DLD1 (cell line): ENCODE results near the gene PKHD1.
"Not testable (repeated sequence)": the region's sequence is repeated elsewhere in the genome, so short reads cannot be mapped to it uniquely, and the experiment has no call there.

ENCODE experiments used
- in situ Hi-C: cut with HindIII; loops from 2 replicates; pipeline ENCODE4 v1.10.0; 2017; ENCODE audit warnings: low sequenced_read_pairs

Gene PKHD1

DNA sequence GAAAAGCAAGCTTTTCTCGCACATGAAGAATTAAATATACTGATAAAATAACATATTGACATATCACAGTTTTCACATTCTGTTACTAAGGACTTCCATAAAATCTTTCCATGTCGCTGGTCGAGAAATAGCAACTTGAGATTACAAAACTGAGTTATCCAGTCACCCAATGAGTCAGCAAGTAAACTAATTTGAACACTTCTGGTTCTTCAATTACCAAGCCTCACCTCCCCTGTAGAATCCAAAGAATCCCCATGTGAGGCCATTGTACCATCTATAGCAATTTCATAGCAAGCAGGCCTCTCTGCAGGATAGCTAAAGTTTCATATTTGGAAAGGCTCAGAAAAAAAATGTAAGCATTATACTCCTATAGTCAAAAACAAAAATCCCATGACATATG lies 87.3 kb downstream of the PKHD1 start:
- in situ Hi-C loops, result no loop called here

DNA sequence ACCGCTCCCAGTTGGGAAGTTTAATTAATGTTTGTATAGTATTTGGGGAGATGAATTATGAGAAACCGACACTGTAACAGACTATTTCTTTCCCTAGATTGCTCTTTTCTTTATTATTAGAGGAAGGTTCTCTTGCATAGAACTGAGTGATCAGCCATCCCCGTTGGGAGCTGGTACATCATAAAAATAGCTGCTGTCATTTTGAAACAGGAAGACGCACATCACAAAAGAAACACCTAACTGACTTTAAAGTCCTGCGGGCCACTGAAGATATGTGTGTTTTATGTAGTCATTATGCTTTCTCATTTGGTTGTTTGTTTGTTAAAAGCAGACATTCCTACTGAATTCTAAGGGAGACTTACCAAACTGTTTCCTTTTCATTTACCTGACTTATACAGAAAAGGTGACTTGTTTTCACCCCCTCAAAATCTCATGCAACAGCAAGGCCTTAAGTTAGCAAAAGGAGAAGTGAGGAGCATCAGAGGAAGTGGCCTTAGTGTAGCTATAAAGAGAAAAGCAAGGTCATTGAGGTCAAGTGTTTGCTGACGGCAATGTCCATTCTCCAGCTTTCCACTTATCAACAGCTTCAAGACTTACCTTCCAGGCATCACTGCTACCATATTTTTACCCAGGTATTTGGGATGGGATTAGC lies 91.0 kb downstream of the PKHD1 start:
- in situ Hi-C loops, result no loop called here

DNA sequence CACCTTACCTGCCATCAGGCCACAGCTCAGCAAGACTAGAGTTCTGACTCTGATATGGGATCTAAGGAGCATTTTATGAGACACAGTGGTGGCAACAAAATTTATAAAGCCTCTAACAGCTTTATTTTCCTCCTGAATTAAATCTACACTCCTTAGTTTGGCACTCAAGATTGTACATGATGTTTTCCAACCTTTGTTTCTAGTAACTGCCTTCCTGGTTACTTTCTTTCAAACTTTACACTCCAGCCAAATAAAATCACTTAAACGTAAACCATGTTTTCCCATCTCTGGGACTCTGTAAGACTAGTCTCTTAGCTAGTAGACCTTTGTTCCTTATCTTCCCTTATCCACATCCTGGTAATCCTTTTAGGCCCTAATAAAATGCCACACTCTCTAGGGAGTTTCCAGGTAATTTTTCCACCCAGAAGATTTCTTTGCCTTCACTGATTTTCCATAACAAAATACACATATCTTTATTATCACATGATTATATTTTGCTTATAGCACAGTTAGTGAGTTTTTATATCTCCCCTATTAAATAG lies 92.1 kb downstream of the PKHD1 start:
- in situ Hi-C loops, result no loop called here

DNA sequence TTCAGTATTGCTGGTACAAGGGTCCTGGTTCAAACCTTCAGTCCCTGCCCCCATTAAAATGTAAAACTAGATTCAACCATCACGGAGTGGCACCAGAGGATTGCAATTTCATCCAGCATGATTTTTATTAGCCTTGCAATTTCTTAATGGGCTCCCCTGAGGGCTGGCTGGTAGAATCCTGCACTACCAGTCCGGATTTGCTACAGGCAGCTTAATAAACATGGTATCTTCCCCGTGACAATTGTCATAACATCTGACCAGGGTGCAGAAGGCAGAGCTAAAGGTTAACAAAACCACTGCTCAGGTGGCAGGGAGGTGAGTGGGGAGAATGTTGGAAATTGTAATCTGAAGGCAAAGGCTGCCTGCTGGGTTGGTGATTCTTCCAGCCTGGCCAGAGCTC lies 94.5 kb downstream of the PKHD1 start:
- in situ Hi-C loops, result no loop called here

DNA sequence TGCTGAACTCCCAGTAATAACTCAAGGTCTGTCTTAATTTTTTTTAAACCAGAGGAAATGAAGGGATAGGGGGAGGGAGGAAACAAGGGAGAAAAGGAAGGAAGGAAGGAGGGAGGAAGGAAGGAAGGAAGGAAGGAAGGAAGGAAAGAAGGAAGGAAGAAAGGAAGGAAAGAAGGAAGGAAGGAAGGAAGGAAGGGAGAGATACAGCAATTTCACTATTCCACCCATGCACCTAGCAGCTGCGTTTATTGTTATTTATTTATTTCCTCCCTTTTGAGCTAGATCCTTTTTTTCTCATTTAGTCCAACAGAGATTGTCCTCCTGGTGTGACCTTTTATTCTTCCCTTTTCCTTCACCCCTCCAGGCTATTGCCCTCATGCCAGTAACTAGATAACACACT lies 97.6 kb downstream of the PKHD1 start:
- in situ Hi-C loops, result no loop called here

DNA sequence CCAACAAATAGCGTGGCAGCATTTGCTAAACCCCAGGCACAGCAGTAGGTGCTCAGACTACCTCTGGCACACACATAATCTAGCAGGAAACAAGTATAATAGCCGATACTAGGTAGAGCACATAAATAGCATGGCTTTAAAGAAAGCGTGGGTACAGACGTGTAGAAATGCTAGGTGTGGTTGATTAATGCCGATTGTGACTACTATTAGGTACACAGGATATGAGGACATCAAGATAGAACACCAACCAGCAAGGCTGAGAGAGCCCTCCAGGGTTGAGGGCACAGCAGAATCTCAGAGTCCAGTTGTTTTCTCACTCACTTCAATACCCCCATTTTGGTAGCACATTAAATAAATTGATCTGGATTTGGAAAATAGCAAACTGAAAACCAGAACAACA lies 100.5 kb downstream of the PKHD1 start:
- in situ Hi-C loops, result no loop called here

DNA sequence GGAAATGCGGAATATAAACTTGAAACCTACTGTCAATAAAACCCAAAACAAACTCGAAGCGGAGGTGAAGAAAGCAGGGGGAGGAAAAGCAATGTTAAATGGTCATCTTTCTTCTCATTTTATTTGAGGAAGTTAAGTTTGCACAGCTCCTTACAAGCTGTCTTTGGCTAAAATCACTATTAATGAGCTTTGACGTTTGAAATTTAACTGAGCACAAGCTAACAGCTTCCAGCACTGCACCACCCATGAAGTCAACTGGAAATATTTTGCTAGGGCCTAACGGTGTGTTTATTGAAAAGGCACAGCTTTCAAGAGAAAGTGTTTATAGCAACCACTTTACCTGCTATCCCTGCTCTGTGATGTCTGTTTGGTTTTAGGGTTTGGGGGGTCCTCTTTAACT lies 103.8 kb downstream of the PKHD1 start:
- in situ Hi-C loops, result no loop called here

DNA sequence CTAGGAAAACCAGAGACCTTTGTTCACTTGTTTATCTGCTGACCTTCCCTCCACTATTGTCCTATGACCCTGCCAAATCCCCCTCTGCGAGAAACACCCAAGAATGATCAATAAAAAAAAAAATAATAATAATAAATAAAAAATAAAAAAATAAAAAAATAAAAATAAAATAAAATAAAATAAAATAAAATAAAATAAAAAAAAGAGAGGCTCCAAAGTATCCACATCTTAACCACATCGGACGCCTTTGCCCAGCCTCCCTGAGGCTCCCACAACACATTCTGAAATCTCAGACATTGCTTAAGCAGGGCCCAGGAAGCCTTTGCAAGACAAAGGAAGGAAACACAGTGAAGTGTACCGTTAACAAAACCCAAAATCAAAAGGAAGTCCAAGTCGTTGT lies 104.7 kb downstream of the PKHD1 start:
- in situ Hi-C loops, result not testable (repeated sequence)

DNA sequence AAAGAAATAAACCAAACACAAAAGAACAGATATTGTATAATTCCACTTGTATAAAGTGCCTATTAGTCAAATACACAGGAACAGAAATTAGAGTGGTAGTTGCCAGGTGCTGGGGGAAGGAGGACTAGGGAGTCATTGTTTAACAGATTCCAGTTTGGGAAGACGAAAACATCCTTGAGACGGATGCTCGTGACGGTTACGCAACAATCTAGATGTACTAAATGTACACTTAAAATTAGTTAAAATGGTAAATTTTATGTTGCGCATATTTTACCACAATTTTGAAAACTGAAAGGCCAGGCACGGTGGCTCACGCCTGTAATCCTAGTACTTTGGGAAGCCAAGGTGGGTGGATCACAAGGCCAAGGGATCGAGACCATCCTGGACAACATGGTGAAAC lies 111.0 kb downstream of the PKHD1 start:
- in situ Hi-C loops, result no loop called here

DNA sequence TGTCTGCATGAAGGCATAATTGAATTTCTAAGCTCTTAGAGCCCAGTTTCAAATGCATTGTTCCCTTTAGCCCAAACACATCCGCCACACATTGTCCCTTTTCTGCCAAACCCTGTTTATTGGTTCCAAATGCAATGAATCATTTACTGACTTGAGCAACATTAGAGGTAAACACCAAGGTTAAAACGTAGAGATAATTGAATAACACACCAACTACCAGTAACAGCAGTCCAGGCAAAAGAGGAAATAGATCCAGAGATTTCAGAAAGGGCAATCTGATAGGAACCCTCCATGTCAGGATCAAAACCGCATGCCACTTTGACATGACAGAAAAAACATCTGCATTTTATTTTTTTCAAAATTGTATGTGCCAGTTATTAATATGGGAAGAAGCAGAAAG lies 114.8 kb downstream of the PKHD1 start:
- in situ Hi-C loops, result no loop called here

DNA sequence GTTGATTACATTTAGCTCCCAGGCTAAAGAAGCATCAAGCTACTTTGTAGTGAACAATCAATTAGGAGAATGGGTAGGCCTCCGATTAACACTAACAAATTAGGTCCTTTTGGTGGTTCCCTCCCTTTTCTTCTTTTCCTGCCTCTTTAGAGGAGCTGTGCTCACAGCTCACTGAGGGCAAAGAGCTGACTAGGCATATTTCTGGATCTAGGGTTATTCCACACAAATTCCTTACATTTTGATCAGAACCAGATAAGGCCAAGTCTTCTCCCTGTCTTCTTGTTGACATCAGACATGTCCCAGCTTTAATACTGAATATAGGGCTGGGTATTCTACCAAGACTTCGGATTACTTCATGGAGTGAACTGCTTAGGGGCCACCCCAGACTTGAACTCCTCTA lies 119.1 kb downstream of the PKHD1 start:
- in situ Hi-C loops, result no loop called here

DNA sequence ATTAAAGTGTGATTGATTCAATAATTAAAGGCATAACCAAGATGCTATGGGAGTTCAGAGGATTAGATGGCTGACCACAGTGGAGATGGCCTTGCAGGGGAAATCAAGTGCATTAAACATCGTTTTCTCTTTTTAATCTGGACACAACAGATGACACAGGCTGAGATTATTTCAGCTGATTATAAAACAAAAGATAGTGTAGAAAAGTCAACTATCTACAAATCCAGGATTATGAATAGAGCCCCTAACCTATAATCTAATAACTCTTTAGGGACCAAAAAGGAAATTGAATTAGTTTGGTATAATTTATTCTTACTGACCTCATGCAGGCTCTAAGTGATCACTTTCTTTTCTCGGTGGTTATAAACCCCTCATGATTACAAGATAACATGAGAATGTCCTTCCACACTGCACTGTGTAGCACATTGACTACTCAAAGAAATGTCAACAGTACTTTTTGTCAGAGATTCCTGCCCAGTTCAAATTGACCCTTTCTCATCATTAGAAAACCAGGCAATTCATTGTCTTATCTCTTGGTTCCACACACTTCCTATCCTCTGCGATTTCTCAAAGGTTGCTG lies 122.1 kb downstream of the PKHD1 start:
- in situ Hi-C loops, result no loop called here

DNA sequence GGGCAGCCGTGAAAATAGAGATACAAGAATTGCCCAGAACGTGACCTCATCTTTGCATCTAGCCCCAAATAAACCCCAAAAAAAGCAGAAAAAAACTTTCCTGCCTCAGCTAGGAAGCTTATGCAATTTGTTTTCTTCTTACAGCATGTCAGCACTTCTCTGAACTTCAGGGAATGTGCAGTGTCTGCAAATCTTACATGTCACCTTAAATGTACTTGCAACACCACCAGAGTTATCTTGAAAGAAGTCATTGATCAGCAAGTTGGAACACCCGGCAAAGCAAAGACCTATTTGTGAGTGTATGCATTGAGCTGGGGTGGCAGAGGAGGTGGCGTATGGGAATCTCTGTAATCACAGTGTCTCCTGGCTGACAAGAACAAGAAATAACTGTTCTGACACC lies 123.4 kb downstream of the PKHD1 start:
- in situ Hi-C loops, result no loop called here

DNA sequence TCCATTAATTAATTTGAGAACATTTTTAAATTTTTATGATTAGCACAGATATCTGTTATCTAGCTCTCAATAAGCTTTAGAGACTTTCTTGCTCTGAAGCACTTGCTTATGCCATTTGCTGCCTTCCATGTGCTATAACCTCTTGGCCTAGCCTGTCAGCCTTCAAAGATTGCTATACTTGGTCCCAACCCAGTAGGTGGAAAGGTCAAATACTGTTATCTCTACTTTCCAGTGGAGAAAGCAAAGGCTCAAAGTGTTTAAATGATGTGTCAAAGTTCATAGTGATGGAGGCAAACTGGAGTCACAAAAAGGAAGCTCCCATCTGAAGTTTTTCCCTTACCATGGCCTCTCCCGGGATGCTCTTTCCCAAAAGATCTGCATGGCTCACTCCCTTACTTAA lies 125.1 kb downstream of the PKHD1 start:
- in situ Hi-C loops, result no loop called here

DNA sequence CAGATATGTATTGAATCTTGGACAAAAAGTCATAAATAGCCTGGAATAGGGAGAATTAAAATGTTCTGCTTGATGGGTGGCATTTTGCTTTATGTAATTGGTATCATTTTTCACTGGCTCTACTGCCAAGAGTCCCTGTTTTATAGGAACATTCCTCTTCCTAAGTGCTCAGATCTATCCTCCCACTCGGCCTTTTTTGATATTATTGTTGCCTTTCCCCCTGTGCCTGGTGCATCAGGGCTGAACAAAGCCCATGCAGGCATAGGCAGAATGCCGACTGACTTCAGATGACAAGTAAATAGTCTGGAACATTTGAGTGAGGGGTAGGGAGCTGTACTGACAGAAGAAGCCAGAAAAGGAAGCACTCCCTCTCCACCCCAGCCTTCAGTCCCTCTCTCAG lies 127.0 kb downstream of the PKHD1 start:
- in situ Hi-C loops, result no loop called here

DNA sequence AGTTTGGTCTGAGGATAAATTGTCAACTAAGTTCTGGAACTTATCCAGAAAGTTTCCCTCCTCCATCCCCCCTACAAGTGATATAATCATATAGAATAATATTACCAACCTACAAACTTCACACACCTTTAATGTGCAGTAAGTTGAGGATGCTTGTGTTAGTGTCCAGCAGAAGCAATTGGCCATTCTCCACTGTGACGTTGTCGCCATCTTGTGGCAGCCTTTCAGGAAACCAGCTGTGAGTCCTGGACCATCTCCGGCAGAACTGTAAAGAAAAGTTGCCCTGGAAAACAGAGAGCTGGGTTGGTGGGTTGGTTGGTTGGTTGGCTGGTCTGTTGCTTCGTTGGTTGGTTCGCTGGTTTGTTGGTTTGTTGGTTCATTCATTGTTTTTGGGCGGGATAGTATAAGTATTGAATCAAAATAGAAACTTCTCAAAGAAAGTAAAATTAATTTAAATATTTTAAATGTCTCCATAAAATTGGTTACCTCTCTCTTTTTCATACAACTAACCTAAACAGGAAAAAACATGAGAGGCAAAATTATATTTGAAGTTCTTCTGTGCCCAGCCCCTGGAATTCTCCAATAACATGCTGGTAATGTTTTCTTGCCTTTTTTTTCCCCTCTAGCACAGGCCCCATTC lies 127.5 kb downstream of the PKHD1 start:
- in situ Hi-C loops, result no loop called here

DNA sequence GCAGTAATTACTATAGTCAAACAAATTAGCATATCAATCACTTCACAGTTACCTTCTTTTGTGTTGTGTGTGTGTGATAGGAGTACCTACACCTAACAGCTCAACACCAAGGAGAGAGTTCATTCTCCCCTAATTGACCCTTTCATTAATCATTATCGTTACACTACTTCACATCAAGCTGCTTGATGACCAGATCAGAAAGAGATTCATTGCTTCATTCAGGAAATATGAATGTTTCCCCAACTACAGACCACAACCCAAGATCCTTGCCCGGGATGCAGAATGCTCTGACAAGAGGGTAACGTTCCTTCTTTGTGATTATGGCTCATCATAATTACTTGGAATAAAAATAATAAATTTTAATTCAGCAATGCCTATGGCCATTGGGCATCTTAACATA lies 132.7 kb downstream of the PKHD1 start:
- in situ Hi-C loops, result no loop called here

DNA sequence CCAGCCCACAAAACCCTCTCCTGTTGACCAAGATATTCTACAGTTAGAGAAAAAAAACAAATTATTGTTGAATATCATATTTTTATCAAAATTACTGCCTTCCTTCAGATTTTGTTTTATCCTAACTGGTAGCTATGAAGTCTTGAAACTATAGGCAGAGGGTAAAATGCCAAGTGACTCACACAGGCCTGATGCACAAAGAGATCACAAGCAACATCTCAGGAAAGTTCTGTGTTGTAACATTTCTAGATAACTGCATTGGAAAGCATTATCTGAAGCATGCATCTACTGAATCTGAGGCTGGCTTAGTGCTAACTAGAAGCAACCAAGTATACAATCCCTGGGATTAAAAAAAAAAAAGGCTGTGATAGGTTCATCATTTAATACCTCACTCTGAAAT lies 134.2 kb downstream of the PKHD1 start:
- in situ Hi-C loops, result no loop called here

DNA sequence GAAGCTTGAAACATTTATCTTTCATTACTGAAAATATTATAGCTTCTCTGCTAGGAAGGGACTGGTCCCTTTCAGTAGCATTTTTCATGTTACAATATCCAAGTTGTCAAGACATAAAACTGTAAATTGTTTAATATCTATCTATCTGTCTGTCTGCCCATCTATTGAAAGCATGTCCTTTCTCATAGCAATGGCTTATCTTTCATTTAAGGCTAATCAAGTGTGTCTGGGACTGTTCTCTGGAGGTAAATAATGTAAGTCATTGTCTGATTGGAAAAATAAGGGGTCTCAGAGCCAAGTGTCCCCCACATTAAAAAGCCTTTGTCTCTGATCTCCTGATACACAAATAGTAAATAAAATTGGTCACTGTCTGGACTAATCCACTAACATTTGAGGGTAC lies 135.5 kb downstream of the PKHD1 start:
- in situ Hi-C loops, result no loop called here

DNA sequence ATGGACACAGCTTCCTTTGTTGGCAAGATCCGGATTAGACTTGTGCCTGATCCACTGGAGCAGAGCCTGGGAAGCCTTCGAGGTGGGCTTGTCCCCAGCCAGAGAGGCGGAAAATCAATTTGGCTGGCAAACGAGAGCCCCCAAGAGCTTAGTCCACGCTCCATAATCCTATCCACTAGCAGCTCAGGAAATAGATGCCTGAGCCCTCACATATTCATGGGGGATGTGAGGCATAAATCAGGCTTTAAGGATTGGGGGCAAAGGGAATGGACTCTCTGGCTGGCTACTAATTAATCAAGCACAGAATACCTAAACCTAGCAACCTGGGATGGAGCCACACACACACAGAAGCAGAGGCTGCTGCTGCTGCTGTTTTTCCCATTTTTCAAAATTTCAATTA lies 137.9 kb downstream of the PKHD1 start:
- in situ Hi-C loops, result no loop called here

DNA sequence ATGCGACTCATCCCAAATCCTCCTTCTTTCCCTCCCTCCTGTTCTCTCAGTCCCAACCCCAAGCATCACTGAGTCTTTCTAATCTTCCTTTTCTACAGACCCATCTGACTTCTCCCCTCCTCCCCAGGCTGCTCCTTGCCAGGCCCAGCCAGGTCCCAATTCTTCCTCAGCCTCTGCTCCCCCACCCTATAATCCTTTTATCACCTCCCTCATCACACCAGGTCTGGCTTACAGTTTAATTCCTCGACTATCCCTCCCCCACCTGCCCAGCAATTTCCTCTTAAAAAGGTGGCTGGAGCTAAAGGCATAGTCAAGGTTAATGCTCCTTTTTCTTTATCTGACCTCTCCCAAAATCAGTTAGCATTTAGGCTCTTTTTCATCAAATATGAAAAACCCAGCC lies 147.7 kb downstream of the PKHD1 start:
- in situ Hi-C loops, result not testable (repeated sequence)

DNA sequence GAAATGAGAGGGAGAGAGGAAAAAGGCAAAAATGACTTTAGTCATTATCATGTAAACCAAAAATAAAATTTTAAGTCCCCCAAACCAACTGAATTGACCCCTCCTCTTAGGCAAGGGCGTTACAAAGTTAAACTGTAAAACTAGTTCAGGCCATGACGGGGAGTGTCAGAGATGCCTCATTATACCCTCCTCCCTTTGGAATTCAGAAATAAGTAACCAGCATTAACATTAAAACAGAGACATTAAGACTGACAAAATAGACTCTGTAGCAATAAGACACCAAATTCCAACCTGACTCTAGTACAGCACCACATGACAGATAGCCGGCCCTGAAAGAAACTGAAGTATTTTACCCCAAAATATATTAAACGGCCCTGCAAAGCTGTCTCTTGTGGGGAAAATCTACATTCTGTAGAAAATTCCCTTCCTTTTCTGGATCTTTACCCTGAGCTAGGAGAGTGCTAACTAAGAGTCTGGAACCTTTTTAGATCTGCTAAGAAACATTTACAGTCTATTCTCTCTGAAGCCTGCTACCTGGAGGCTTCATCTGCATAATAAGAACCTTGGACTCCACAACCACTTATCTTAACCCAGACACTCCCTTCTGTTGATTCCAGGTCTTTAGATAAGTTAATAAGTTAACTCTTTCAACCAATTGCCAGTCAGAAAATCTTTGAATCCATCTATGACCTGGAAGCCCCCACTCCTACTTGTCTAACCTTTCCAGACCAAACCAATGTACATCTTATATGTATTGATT lies 150.7 kb downstream of the PKHD1 start:
- in situ Hi-C loops, result no loop called here
